ENCODE results near the gene DOCK1.

Gene DOCK1

DNA sequence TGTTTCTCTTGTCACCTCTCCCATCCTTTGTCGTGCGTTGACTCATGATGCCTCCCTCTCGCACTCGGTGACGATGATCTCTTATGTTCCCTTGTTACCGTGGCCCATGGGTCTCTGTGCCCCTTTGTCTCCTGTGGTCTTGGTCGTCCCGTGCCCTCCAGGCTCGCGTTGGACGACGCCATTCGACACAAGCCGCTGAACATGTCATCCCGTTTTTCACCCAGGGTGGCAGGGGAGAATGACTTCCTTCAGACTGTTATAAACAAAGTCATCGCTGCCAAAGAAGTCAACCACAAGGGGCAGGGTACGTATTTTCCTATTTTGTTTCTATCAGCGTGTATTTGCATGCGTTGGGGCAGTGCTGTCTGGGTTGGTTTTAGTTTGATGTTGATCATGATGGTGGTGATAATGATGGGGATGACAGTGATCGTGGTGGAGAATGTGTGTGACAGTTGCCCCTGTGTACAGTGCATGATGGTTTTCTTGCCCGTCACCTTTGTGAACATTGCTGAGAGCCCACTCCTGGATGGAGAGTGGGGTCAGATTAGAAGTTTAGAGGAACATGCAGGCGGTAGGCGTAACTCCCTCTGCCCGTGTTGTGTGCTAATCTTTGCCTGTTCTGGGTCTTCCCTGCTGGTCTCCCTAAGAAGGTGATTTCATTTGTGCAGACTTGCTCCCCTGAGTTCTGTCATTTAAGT, 107.0 kb downstream of the DOCK1 start:
- no peak for DNase-seq (ENCODE audit: low spot score)

DNA sequence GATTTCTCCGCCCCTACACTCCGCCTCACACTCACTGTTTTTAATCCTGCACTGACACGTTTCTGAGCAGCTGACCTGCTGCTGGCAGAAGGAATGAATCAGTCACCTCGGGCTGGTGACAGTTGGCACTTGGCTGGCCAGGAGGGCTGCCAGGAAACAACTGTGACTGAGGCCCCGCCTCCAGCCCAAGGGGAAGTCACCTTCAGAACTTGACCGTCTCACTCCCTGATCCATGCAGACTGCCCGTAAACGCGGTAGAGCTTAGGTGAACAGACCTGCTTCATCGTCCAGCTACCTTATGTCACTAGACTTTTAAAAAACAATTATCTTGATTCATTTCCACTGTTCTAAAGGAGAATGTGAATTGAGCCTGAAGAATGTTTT, 107.5 kb downstream of the DOCK1 start:
- DNase-seq (ENCODE audit: low spot score): no peak

DNA sequence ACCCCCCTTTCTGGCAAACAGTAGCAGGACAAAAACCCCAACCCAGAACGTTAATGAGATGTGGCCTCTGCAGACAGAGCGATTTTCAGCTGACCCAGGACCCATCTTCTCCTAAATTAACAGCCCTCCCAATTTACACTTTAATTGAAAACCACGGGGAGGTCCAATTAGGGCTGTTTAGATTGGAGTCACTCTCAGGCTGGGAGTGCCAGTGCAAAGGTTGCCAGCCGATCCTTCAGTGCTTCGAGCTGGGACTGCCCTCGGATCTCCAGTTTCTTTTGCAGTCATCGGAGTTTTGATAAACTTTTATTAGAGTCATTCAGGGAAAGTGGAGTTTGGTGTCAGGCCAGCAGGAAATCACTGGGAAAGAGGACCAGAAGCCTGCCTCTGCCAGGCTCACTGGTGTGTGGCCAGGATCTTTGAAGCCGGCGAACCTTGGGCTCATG, 108.0 kb downstream of the DOCK1 start:
- DNase-seq (ENCODE audit: low spot score): no peak

DNA sequence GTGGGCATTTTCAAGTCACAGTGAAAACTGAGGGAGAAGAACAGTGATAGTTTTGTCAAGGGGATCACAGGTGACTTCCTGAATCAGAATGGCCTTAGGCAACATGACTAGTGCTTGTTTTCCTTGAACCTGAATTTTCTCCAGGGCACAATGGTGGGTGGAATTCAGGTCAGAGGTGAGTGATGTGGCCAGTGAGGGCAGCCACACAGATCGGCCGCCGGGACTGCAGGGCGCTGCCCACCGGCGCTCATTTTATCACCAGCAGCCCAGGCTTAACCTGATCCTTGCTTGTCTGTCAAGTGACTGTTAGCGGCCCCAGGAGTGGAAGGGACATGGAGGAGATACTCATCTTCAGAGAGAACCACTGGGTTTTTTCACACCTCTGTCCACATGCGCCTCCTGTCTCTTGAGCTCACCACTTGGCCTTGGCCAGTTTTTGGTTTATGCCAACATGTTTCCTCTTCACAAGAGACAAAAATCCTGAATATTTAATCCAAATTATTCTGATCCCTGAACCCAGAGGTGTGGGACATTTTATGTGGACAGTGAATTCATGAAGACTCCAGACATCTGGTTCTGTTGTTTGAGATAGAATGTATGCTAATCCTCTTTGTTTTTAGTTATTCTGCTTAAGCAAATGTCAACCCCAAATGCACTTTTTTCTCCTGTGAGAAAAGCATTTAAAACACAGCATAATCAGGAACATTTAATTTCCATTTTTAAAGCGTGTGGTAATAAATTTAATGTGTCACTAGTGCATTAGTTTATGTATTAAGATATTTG, 108.7 kb downstream of the DOCK1 start:
- DNase-seq (ENCODE audit: low spot score): no peak

DNA sequence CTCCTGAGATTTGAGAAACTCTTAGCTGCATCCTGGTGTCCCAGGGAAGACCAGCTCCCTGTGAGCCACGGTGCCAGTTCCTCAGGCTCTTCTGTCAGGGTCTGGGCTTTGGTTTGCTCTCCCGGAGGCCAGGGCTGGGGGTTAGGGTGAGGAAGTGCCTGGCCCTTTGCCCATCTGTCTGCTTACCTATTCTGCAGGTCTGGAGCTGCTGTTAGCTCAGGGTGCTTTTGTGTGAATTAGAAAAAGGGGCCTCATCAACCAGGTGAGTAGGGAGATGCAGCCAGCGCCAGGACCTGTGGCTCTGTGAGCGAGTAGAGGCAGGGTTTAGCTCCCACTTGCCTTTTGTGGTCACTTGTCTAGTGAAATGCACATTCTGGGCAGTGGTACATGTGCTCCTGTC, 109.4 kb downstream of the DOCK1 start:
- DNase-seq (ENCODE audit: low spot score): no peak

DNA sequence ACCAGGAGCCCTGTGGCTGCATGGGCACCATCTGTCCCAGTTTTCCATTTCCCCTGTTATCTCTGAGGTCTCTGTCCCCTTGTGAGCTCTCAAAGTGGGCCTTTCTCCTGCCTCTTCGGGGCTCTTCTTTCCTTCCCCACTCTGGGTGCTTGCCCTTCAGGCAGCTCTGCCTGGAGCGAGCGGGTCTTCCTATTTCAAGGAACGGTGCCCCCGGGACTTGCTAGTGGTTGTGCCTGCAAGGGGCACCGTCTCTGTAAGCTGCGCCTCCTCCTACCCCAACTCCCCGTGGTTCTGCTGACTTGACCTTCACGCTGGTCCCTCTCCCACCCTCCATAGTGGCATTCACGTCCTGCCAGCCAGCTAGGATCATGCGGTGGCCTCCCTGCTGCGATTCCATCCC, 110.1 kb downstream of the DOCK1 start:
- no peak for DNase-seq (ENCODE audit: low spot score)

DNA sequence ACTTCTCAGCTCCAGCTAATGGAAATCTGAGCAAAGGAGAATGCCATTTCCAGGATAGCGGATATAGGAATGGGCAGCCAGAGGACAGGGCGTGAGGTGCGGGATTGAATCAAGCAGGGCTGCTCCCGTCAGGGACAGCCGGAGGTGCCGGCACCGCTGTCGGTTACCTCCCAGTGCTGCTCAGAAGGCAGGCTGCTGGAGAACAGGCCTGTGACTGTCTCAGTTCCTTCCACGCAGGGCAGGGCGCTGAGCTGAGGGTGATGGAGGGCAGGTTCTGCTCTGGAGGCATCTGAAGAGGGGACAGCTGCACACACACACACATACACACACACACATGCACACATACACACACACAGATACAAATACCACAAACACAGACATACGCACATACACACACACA, 111.1 kb downstream of the DOCK1 start:
- no peak for DNase-seq (ENCODE audit: low spot score)

DNA sequence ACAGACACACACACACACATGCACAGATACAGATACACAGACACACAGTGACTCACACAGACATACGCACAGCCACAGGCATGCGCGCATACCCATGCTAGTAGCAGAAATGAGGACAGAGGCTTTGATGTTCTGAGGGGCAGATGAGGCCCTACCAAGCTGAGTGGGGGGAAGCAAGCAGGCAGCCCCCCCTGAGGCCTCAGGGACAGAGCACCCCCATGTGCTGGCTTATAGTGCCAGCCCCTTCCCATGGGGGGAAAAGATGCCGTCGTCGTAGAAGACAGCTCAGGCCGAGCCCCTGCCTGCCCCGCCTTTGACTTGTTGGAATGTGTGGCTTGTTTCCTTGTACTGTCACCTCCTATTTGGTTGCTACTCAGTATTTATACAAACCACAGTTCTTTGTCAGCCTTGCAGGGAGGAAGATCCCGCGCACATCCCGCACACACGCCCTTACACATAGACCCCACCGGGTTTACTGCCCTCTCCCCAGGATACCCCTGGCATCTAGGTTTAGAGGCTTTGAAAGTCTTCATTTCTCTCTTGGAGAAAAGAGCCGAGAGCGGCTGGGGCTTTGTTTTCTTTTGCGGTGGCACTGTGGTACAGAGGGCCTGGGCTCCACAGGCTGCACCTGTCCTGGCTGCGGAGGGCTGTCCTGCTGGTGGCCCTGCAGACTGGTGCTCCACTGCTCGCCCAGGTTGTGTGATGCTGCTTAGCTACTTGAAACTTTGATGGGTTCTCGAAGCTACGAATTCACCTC, 112.5 kb downstream of the DOCK1 start:
- no peak for DNase-seq (ENCODE audit: low spot score)

DNA sequence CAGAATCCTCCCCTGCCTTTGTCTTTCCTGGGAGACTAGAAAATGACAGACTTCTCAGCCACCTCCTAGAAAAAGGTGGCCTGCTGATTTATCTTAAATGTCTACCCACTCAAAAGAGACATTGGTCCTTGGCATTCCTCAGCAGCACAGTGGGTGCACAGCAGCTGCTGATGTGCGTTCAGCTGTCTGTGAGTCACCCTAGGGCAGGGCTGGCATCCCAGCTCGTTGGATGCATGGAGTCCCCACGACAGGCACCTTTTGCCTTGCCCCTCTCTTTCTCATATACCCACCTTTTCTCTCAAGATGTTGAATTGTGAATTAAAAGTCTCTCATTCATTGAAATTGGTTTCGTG, 113.0 kb downstream of the DOCK1 start:
- no peak for DNase-seq (ENCODE audit: low spot score)

DNA sequence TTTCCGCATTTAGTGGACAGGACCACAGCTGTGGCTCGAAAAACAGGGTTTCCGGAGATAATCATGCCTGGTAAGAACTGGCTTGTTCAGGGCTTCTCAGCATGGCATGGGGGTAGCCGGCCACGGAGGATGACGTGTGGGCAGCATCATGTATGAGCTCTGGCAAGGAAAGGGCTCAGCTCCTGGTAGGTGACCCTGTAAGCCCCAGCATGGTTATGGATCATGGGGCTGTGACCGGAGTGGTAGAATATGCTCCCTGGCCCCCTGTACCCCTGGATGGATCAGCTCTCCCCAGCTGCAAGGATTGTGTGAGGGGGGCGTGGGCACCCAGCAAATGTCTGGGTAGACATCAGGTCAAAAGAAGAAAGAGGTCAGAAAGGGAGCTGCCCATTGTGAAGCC, 113.5 kb downstream of the DOCK1 start:
- DNase-seq (ENCODE audit: low spot score): no peak

DNA sequence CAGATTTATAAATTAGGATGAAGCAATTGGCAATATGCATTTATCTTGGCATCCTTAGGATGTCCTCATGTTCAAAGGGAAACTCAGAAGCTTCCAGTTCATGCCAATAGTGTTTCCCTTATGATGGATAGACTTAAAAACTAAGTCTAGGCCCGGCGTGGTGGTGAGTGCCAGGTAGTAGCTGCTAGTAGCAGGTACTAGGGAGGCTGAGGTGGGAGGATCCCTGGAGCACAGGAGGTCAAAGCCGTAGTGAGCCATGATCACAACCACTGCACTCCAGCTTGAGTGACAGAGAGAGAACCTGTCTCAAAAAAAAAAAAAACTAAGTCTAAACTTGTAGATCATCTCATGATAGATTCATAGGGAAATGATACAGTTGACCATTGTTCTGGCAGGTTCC, 115.0 kb downstream of the DOCK1 start:
- no peak for DNase-seq (ENCODE audit: low spot score)

DNA sequence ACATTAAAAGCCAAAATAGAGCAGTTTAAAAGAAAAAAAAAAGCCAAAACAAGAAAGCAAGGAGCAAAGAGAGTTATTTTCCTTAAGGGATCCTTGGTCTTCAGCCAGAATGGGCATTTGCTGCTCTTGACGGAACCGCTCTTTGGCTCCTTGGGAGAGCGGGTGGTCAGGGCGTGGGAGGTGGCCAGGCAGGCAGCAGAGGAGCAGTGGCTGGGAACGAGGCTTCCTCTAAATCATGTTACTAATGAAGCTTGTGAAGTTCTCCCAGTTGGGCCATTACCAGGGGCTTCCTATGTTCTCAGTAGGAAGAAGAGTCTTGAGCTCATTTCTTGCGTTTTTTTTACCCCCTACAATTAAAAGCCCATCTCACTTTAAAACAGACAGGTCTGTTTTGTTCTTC, 116.6 kb downstream of the DOCK1 start:
- no peak for DNase-seq (ENCODE audit: low spot score)

DNA sequence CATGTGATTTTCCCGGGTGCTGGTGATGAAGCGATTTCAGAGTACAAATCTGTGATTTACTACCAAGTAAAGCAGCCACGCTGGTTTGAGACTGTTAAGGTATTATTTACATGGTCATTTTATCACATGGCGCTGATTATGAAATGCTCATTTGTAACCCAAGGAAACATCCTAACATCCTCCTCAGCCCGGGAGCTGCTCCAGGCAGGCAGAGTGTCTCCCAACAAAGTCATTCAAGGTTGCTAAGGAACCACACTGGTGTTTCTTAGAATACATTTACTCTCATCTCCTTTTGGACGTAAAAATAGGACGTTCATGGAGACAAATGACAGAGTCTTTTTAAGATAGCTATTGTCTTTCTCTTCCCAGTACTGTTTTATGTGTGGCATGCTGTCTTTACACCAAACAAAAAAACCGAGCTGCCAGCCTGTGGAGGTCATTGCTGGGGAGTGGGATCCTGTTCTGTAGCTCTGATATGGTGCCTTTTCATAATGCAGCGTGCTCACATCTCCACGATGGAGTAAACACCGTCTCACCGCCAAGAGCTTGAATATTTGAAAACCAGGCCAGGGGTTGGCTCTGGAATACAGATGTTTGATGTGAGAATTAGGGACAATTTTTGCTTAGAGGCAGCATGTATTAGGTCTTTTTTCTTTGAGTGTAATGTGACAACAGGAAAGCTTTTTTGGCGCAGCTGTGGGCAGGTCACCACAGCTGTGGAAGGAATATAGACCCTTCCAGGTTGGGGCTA, 119.6 kb downstream of the DOCK1 start:
- DNase-seq (ENCODE audit: low spot score): no peak

DNA sequence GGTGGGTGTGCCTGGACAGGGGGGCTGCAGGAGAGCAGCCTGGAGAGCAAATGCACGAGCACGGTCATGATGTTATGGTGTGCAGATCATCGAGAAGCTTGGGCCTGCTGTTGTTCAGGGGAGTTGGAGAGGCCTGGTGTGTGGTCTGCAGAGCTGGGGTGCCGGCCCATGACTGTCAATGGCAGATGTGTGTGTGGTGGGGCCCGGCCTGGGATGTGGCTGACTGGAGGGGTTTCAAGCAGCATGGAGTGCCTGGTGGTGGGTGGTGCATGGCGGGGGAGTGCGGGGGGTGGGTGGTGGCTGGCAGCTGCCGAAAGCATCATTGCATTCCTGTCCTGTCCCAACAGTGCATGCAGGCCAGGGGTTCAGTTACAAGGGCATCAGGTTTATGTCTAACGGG, 122.6 kb downstream of the DOCK1 start:
- no peak for DNase-seq (ENCODE audit: low spot score)

DNA sequence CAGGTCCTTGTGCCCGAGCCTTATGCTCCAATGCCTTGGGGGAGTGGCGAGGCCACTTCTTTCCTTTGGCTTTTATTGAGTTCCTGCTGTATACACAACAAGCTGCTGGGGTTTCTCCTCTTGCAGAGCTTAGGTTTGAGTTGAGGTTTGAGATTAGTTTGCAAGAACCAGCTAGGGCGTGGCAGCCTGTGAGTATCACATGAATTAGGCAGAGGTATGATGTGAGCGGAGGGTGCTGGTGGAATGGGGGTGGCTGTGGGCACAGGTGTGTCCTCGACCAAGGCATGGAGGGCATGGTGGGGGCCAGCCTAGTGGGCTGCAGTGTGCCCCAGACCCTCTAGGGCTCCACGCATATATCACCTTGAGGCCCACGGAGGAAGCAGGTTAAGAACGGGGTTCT, 123.3 kb downstream of the DOCK1 start:
- no peak for DNase-seq (ENCODE audit: low spot score)

DNA sequence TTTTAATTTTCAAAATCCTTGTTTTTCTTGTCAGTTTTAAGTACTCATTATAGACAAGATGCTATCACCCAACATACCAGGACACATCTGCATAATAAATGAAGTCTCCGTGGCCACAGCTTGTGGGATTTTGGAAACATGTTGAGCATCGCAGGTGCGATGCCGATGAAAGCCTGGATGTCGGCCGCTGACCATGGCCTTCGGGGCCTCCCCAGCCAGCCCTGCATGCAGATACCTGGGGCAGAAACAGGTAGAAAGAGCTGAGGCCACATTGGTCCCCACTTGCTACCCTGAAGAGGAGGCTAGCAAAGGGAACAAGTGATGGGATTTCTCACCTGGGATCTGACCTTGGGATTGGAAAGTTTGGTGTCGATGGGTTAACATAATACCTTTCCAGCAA, 123.8 kb downstream of the DOCK1 start:
- no peak for DNase-seq (ENCODE audit: low spot score)

DNA sequence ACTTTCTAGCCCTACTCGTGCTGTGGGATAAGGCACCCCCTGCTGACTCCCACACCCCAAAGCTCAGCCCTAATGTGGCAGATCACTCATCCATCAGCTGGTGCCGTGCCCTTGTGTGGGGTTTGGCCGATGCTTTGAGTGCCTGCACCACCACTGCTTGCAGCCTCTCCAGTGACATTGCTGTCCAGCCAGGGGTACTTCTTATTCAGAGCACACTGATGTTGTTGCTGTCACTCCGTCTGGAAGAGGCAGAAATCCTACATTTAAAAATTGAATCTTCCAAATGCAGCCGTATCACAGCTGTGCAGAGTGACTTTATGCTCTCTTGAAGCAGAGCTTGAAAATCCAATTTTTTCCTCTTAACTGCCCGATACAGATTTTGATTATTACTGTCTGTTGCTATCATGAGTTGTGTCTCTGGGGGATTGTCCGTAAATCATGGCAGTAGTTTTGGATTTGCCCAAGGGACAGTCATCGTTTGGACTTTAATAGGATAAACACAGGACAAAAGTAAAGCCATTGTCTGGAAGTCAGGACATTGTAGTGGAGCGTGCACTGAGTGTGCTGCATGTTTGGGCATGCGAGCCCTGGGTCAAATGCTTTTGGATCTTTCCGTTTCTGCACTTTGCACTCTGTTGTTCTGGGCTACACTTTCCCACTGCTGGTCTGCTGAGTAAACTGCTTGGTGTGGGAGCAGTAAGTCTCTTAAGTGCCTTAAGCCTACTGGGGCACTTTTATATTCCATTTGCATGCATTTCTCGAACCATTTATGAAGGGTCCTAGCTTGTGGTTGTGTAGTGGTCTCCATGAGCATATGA, 128.2 kb downstream of the DOCK1 start:
- DNase-seq (ENCODE audit: low spot score): no peak

DNA sequence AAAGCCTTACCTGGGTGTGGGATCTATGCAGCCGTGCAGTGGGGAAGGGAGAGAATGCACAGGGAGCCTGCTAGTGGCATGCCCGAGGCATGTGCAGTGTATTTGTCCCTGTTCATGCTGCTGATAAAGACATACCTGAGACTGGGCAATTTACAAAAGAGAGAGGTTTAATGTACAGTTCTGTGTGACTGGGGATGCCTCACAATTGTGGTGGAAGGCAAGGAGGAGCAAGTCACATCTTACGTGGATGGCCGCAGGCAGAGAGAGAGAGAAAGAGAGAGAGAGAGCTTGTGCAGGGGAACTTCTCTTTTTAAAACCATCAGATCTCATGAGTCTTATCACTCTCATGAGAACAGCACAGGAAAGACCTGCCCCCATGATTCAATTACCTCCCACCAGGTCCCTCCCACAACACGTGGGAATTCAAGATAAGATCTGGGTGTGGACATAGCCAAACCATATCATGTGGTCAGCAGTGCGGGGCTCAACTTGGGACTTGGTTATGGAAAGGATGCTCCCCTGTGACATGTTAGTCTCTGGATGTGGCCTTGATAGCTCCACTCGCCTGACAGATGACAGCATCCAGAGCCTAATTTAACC, 128.9 kb downstream of the DOCK1 start:
- no peak for DNase-seq (ENCODE audit: low spot score)

DNA sequence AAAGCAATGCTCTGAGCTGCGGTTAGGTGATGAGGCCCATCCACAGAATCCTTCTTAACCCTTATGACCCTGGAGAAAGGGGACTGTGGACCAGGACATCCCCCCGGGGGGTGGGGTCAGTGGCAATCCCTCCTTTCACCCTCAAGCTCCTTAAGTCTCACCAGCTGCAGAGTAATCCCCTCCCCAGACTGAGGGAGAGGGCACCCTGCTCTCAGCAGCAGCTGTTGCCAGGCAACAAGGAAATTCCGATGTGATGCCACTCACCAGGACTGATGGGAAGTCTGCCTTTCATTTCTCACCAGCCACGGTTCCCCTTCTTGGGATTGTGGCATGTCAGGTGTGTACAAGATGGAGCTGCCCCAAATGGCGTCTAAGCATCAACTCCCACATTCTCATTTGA, 129.6 kb downstream of the DOCK1 start:
- no peak for DNase-seq (ENCODE audit: low spot score)

DNA sequence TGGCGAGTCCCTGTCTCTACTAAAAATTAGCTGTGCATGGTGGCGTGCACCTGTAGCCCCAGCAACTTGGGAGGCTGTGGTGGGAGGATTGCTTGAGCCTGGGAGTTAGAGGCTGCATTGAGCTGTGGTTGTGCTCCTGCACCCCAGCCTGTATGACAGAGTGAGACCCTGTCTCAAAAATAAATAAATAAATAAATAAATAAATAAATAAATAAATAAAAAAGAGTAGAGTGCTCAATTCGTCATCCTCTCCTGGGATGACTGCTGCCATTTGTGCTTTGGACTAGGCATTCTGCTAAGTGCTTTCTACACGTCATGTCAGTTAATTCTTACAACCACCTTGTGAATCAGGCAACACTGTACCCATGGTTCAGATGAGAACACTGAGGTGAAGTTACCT, 130.6 kb downstream of the DOCK1 start:
- no peak for DNase-seq (ENCODE audit: low spot score)

DNA sequence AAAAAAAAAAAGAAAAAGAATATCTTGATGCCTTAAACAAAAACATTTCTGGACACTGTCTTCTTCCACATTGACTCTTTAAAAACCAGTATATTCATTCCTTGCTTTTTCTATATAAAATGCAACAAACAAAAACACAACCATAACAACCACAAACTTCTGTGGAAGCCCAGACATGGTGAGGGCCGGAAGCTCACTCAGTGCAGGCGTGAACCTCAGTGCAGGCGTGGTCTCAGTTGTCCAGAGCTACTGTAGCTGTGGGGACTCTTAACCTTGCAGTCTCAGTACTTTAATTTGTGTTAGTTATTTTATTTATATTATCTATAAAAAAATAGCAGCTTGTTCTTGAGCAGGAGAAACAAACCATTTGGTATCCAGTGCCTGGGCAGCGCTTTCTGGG, 131.8 kb downstream of the DOCK1 start:
- DNase-seq (ENCODE audit: low spot score): no peak
